Inferior parietal cortex (tissue), 1 donor: ENCODE data around the gene CTDNEP1.

Source experiments
- DNase-seq: peaks from one replicate; pipeline ENCODE4 v3.0.0-alpha.2; 2016; ENCODE audit errors: extremely low spot score

Gene CTDNEP1

DNA sequence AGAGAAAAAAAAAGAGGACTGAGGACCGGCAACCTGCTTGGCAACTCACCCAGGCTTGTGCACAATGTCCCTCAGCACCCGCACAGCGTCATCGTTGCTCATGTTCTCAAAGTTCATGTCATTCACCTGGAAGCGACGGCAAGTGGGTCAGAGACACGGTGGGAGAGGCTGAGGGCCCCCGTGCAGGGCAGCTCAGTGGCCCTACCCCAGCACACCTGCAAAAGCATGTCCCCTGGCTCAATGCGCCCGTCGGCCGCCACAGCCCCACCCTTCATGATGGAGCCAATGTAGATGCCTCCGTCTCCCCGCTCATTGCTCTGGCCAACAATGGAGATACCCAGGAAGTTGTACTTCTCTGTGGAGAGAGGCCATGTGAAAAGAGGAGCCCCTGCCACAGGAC lies 22.6 kb downstream of the CTDNEP1 start:
- DNase-seq: no peak

DNA sequence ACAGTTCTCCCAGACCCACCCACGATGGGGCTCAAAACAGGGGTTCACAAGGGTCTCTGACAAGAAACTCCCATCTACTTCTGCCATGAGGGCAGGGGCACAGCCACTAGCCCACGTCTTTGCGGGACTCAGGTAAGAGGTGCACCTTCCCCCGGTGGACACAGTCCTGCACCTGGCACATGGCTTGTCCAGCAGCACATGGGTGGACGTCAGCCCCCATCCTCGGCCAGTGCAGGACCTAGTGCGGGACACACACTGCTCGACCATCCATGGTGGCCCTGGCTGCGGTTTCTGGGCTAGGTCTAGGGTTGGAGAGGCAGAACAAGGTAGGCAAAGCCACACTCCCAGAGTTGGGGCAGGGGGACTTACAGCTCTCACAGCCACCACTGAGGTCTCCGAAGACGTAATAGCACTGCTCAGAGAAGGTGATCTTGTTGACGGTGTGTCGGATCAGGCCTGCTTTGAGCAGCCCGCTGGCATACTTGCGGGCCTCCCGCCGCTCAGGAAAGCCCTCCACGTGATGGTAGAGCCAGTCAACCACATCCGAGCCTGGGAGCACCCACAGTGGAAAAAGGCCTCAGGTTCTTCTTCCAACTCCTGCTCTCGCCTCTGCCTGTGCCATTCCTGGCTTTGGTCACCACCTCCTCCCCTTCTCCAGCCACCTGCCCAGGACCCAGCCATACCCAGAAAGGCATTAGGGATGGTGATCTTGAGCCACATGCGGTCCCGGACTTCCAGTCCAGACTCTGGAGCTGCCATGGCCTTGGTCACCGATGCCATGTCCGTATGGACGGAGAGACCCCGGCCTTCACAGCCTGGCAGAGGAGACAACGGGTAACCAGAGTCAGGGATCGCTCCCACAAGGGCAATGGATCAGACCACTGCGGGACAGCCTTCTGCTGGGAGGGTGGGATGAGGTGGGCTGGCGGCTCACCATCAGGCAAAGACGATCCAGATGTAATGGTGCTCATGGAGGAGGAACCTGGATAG lies 24.5 kb downstream of the CTDNEP1 start:
- no peak for DNase-seq

DNA sequence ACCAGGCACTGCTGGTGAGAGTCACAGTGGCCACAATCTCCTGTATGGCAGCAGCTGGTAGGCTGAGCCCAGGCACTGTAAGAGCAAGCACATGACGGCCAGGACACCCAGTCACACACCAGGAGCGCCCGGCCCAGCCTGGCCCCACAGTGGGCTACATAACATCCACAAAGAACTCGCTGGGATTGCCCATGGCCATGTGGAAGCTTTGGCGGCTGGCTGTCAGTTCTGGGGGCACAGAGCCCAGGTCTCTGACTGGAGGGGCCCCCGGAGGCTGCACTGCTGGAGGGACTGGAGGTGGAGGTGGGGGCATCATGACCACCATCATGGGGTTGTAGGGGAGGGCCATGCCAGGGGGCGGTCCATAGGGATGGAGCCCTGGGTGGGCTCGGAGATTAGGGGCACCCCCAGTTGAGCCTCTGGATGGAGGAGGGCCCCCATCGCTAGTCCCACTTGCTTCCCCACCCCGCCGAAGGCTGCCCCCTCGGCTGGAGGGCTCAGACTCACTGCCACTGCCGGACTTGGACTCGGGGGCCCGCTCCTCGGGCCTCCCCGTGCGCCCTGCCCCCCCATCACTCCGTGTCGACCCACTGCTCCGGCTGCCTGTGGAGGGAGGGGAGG lies 25.7 kb downstream of the CTDNEP1 start:
- no peak for DNase-seq

DNA sequence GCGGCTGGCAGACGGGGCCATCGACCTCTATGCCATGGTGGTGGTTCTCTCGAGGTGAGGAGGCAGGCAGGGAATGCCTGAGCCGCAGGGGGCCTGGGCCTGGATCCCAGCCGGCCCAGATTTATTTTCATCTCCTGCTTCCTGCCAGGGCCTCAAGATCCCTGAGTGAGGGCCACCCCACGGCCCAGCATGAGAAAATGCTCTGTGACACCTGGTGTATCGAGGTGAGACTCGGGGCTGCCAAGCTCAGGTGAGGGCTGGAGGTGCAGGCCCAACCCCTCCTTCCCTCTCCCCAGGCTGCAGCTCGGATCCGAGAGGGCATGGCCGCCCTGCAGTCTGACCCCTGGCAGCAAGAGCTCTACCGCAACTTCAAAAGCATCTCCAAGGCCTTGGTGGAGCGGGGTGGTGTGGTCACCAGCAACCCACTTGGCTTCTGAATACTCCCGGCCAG lies 26.8 kb downstream of the CTDNEP1 start:
- no peak for DNase-seq

DNA sequence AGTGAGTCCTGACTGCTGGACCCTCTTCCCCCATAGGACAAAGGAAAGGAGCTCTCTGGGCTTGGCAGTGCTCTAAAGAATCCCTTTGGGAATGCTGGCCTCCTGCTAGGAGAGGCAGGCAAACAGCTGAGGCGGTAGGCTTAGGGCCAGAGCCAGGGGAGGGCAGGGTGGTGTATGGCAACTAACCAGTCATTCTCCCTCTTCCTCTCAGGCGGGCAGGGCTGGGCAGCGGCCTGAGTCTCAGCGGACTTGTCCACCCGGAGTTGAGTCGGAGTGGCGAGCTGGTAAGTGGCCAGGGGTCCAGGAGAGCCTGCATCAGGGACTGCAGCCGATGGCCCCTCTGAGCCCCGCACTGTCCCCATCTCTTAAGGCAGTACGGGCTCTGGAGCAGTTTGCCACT lies 27.4 kb downstream of the CTDNEP1 start:
- no peak for DNase-seq

DNA sequence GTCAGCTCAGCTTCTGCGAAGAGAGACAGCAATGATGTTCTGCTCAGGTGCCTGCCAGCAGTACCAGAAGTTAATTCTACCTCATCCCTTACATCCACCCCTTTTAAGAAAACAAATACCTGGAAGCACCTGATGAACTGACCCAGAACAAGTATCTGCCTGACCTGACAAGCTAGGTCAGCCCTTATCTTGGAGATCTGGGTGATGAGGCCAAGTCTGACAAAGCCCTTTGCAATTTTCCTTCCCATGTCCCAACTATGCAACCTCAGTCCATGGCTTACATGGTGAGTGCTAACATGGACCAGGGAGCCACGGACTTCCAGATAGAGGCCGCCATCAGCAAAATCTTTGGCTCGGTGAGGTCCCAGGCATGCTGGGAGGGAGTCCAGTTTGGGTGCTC lies 28.2 kb downstream of the CTDNEP1 start:
- no peak for DNase-seq

DNA sequence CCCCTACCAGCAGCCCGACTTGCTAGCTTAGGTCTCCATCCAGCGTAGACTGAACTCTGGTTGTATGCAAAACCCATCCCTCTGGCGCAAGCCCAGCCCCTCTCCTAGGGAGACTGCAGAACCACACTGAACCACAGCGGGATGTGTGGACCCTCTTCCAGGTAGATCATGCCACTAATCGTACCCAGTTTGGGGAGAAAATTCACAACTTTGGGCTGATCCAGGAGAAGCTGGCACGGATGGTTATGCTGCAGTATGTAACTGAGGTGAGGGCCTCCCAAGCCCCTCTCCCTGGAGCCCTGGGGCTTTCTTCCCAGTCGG lies 28.6 kb downstream of the CTDNEP1 start:
- DNase-seq: no peak

DNA sequence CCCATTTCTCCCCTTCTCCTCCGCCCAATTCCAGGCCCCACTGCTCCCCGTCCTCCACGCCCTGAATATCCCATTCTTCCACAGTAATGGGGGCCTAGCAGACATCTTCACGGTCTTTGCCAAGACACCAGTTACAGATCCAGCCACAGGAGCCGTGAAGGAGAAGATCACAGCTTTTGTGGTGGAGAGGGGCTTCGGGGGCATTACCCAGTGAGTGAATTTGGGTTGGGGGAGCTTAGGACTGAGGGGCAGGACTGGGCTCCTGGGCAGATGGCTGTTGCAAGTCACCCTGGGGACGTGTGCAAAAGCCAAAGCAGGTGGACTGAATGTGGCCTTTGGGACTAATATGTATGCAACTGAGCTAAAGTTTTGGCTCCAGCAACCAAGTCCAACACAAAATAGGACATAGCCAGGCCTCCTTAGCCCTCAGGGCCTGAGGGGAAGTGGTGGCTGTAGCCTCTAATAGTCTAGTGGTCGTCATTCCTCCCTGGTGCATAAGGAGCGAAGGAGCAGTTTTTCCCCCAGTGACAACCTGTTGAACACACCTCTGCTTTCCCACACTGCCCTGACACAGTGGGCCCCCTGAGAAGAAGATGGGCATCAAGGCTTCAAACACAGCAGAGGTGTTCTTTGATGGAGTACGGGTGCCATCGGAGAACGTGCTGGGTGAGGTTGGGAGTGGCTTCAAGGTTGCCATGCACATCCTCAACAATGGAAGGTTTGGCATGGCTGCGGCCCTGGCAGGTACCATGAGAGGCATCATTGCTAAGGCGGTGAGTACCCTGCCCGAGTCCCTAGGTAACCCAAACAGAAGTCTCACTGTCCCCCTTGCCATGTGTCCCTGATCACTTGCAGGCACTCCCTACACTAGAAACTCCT lies 29.2 kb downstream of the CTDNEP1 start:
- DNase-seq: no peak

DNA sequence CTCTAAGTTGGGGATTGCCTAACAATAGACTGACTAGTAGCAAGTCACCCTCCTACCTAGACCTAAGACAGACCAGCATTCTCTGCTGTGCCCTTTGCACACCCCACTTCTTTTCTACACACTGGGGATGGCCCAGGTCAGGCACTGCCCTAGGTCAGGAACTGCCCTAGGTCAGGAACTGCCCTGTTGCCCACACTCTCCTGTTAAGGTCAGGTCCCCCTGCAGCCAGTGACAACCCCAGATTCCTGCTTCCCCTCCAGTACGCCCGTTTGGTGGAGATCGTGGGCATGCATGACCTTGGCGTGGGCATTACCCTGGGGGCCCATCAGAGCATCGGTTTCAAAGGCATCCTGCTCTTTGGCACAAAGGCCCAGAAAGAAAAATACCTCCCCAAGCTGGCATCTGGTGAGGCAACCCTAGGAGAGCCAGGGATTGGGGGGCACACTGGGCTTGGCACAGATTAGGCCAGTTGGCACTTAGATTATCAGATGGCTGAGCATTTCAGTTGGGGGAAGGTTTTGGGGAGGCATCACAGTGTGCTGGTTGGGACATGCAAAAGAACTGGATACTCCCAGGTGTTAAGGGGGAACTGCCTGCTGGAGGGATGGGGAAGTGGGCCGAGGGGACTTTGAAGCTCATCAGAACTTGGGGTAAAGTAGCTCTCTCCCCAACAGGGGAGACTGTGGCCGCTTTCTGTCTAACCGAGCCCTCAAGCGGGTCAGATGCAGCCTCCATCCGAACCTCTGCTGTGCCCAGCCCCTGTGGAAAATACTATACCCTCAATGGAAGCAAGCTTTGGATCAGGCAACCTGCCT lies 30.0 kb downstream of the CTDNEP1 start:
- DNase-seq: no peak

DNA sequence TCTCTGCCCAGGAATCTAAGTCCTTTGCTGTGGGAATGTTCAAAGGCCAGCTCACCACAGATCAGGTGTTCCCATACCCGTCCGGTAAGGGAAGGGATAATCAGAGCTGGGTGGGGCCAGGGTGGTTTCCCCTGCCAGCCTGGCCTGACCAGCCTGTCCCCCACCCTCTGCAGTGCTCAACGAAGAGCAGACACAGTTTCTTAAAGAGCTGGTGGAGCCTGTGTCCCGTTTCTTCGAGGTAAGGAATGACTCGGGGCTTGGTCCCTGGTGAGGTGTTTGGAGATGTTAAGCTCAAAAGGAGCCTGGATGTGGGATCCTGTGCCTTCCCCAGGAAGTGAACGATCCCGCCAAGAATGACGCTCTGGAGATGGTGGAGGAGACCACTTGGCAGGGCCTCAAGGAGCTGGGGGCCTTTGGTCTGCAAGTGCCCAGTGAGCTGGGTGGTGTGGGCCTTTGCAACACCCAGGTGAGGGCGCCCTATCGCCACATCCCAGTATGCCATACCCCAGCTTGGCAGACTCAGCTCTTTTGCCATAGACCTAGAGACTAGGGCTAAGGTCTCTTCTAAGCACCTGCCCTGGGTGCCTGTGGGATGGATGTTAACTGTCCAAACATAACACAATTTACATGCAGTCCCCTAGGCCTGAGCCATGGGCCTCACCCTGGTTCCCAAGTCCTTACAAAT lies 30.8 kb downstream of the CTDNEP1 start:
- DNase-seq: no peak

DNA sequence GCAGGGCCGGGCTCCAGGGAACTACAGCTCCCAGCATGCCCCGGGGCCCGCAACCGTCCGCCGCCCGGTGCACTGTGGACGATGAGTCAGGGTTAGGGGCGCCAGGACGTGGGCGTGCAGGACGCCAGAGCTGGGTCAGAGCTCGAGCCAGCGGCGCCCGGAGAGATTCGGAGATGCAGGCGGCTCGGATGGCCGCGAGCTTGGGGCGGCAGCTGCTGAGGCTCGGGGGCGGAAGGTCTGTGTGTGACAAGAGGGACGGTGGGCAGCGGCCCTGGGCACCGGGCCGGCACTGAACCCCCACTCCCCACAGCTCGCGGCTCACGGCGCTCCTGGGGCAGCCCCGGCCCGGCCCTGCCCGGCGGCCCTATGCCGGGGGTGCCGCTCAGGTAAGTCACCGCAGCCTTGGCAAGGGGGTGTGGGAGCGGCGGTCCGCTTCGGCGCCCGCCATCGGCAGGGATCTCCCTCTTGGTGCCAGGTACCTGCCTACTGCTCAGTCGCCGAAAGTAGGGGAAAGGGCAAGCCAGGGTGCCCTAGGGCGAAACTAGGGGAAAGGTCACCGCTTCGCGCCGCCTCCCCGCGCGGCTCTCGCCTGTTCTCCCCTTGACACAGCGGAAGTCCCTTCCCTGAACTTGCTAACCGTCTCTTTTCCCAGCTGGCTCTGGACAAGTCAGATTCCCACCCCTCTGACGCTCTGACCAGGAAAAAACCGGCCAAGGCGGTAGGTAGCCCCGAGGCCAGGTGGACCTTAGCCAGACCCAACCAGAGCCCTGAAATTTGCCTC lies 31.5 kb downstream of the CTDNEP1 start, which contains the start of the genes ACADVL and DLG4:
Gene ACADVL (plus strand): TSS at position 127 of the 781 bp plus-strand sequence. CDS start 47 bp downstream, at position 174.
Gene DLG4 (minus strand): TSS at position 25 of the 781 bp plus-strand sequence.
- peak; percentile 88 for DNase-seq

DNA sequence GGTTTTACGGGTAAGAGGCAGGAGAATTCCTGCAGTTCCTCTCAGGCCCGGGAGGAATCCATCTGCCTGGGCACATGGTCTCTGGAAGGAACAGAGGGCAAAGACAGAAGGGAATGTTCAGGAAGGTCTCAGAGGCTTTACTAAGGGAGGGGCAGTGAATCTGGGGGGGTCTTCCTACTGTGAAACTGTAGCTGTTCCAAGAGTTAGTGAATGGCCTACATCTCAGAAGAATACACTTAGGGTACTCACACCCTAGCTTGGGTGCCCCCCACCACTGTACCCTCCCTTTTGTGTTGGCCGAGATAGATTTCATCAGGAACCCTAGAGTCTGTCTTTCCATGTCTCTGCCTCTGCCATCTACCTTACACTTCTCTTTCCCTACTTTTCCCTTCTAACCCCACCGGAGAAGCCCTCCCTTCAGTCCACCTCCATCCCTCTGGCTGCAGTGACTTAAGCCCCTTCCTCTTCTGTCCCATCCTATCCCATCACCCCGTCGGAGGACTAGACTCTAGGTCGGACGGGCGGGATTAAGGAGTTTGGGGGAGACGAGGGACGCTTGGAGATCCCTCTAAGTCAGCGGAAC lies 32.2 kb downstream of the CTDNEP1 start:
- DNase-seq: no peak

DNA sequence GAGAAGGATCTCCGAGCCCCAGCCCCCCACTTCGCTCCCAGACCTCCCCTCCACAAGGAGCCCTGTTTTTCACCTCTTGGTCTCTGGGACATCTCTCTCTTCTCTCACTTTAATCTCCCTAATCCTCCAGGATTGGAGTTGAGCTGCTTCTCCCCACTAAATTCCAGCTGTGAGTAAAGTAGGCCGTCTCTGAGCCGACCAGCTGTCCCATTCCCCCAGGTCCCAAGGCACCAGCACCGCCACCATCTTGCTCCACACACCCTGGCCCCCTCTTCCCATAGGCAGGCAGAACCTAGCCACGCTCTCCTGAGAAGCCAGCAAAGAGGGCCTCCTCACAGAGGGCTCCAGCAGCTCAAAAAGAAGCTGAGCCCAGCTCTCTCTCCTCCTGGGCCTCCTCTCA lies 32.8 kb downstream of the CTDNEP1 start:
- no peak for DNase-seq

DNA sequence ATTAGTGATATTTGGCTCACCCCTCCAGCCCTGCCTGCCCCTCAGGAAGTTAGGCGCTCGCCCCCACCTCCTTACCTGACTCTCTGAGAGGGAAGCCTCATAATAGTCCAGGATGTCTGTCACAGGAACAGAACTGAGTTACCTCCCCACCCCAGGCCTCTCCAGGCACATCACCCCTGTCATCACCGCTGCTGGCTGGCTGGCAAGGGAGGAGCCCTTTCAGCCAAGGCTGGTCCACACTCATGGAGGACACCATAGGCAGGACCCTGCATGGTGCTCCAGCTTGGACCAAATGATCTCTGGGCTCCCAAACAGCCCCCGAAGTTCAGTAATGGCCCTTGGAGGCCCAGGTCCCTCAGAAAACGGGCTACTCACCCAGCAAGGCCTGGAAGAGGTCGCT lies 33.4 kb downstream of the CTDNEP1 start:
- no peak for DNase-seq

DNA sequence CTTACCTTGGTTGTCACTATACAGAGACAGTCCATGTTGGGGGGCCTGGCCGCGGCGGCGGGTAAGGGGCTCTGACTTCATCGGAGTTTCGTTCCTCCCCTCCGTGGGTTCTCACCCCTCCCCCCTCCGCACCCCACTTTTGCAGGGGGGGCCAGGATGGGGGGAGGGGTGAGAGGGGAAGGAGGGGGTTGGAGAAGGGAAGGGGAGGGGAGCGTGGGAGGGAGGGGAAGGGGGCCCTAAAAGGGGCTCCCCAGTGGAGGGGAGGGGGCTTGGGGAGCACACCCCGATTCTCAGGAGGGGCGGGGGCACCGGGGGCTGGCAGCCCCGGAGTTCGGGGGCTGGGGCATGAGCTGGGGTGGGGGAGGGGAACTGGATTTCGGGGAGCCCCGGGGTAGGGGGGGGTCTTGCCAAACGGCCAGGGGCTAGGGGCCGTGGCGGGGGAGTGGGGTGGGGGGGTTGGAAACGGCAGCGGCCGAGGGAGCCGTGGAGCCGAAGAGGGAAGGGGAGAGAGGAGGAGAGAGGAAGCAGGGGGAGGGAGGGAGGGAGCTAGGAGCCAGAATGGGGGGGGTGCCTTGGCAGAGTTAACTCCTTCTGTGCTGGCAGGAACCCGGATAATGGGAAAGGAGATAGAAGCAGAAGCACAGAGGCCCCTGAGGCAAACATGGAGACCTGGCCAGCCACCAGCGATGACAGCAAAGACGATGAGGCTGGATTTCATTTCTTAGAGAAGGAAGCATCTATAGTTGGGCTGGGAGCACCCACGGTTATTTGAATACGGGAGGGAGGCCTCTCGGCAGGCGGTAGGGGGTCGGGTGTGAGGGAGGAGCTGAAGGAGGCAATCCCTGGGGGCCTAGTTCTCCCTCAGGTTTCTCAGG lies 34.2 kb downstream of the CTDNEP1 start:
- DNase-seq: no peak

DNA sequence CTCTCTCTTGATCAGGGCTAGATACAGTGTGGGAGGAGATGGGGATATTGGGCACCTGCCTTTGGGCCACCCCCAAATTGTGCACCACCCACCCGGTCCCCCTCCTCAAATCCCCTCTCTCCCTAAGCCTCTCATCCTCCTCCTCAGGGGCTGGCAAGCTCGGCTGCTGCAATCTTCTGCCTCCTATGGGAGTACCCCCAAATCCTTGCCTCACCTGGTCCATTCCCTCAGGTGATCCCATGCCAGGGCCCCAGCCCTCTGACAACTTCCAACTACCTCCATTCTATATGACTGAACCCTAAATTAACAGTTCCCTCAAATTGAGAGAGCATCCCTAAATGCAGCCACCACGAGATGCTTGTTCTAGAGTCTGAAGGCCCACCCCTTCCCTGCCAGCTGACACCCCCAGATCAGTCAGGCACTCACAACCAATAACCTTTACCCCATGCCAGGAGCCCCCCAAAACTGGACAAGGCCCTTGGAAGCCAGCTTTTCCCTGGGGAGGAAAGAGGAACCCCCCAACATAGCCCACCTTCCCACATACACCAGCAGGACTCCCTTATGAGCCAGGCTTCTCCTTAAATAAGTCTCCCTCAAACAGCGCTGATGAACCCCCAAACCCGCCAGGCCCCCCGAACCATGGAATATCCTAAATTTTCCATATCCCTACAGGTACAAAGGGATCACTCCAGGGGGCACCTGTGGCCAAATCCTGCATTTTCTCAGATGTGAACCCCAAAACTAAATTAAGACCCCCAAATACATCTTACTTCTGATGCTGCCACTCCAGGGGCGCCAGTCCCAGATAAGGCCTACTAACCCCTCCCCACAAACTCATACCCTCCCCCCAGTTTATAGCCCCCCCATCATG lies 35.1 kb downstream of the CTDNEP1 start:
- no peak for DNase-seq

DNA sequence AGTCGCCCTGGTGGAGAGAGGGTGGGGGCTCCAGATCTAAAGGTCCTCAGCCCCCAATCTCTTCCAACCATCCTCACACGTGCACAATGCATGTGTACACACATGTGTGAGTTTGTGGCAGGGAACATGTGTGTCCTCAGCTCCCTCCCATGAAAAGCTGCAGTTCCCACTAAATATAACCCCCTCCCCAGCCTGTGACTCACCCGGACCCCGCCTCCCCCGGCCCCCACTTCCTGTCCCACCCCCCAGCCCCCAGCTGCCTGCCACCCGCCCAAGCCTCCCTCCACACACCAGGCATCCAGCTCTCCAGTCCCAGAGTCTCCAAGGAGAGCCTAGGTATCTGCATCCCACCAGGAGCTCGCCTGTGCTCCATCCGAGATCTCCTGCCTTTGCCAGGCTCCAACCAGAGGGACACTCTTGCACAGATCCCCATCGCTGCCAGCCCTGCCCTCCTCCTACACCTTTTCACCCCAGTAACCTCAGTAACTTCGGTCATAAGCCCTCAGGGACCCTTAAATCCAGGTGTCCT lies 35.8 kb downstream of the CTDNEP1 start:
- no peak for DNase-seq
